Medulla oblongata (tissue), 1 donor: Measurements from ENCODE around the gene CYP4F11.
"Not testable (repeated sequence)": the region's sequence is repeated elsewhere in the genome, so short reads cannot be mapped to it uniquely, and the experiment has no call there.

Experiments
- DNase-seq: peaks from one replicate; pipeline ENCODE4 v3.0.0-alpha.2; 2015; ENCODE audit errors: extremely low spot score

CYP4F11 gene

GRCh38 chr19:15934332-15935078 lies at the start of gene CYP4F11:
Gene CYP4F11, minus strand, starts transcription at chr19:15934529. Its CDS starts 121 bp downstream, at chr19:15934408.
- DNase-seq = peak; percentile 63

- no peak for DNase-seq
These were observed 45.0 kb upstream of the CYP4F11 start for GRCh38 chr19:15979293-15979692.

- no peak for DNase-seq
These were observed 43.4 kb upstream of the CYP4F11 start for GRCh38 chr19:15977690-15978089.

GRCh38 chr19:15976836-15977689 lies 42.7 kb upstream of the CYP4F11 start:
- DNase-seq = no peak

- no peak for DNase-seq
These were observed 40.5 kb upstream of the CYP4F11 start for GRCh38 chr19:15974856-15975255.

- DNase-seq = not testable (repeated sequence)
These were observed 37.7 kb upstream of the CYP4F11 start for GRCh38 chr19:15972043-15972442.

GRCh38 chr19:15971224-15971780 lies 37.0 kb upstream of the CYP4F11 start:
- no peak for DNase-seq

- no peak for DNase-seq
These were observed 29.9 kb upstream of the CYP4F11 start for GRCh38 chr19:15964231-15964630.

- no peak for DNase-seq
These were observed 28.0 kb upstream of the CYP4F11 start for GRCh38 chr19:15962319-15962718.

- DNase-seq = no peak
These were observed 20.5 kb upstream of the CYP4F11 start for GRCh38 chr19:15954820-15955219.

- DNase-seq = no peak
These were observed 14.1 kb upstream of the CYP4F11 start, which contains the start of gene OR10H4 for GRCh38 chr19:15948223-15949058. Gene OR10H4, plus strand, starts transcription at chr19:15949008. Its CDS starts 0 bp downstream, at chr19:15949008.

- no peak for DNase-seq
These were observed 11.0 kb upstream of the CYP4F11 start for GRCh38 chr19:15945301-15945700.

- DNase-seq = no peak
These were observed 10.1 kb upstream of the CYP4F11 start for GRCh38 chr19:15944401-15944800.

- DNase-seq = no peak
These were observed 3.4 kb upstream of the CYP4F11 start for GRCh38 chr19:15937771-15938170.

- DNase-seq = no peak
These were observed 2.6 kb upstream of the CYP4F11 start for GRCh38 chr19:15936950-15937349.

GRCh38 chr19:15936173-15936572 lies 1.8 kb upstream of the CYP4F11 start:
- no peak for DNase-seq

- no peak for DNase-seq
These were observed 906 bp upstream of the CYP4F11 start for GRCh38 chr19:15935167-15935702.

GRCh38 chr19:15933761-15934331 lies 483 bp downstream of the CYP4F11 start:
- not testable (repeated sequence) for DNase-seq

GRCh38 chr19:15928321-15928720 lies 6.0 kb downstream of the CYP4F11 start:
- no peak for DNase-seq

GRCh38 chr19:15926484-15926883 lies 7.8 kb downstream of the CYP4F11 start:
- no peak for DNase-seq

- no peak for DNase-seq
These were observed 10.6 kb downstream of the CYP4F11 start for GRCh38 chr19:15923702-15924101.
